ENCODE data around the gene ELF4. TPM values are rescaled to one million over a fixed set of nuclear protein-coding genes. Genes with fewer than 3 reads are reported as not detected.

The ELF4 gene
- total RNA-seq, 1 experiment from 2014 or later: 0.81 TPM

DNA sequence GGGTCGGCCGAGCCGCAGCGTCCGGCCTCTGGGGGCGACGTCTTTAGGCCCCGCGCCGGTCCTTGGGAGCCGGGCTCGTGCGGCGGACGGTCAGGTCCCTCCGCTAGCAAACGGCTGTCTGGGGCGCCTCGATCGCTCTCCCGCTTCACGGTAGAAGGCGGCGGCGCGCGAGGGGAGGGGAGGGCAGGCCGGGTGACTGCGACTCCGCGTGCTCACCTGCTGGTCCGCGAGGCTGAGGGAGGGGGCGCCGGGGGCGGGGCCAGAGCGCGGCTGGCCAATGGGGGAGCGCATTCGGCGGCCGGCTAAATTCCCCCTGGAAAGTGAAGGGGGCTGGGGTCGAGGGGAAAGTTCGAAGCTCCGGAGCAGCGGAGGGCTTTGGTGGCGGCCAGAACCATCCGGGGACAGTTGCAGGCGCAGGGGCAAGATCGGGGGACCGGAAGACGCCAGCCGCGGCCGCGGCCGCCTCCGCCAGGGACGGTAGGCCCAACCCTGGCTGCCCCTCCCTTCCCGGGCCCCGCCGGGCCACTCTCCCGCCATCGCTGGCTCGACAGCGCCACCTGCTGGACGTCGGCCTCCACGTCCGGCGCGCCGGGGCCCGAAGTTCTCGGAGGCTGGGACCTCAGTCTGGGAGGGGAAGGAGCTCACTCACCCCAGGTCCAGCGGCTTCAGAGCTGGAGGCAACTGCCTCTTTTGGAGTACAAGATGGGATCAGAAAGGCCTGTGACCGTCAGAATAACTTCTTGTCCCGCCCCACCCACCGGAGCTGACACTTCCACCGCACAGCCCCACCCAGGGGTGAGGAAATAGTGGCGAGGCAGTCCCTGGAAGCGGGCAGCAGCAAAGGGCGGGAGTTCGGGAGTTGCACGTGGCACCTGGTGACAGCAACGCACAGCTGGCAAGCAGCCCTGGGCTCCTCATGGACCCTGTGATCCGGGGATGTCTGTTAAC is 49.9 kb downstream of the ELF4 start:
- H3K27me3 ChIP-seq (ENCODE audit: insufficient read depth, low read length): peaks cover 16% of the 10 kb centered on the region; the same call in 1 of the 2 replicates
- H2AK5ac ChIP-seq (ENCODE audit: insufficient read length, low read length): no peak overlapping the region
- no CpG with 5 or more reads among the region's 87 CpGs for WGBS (ENCODE audit: extremely low coverage, insufficient read length, low lambda C conversion rate)
- no peak overlapping the region for H2BK20ac ChIP-seq (ENCODE audit: low read depth, low read length, poor library complexity, severe bottlenecking)
- Mint-ChIP-seq H3K9me3 (peaks cover 0 to 65% of the 10 kb centered on the region in 2 experiments; a peak in 3 of 5 replicates), H3K4me1 (peaks cover 11 to 34% of the 10 kb centered on the region in 2 experiments), H3K27ac (peak overlapping the region in 2 of 3 experiments; percentile 87 to 88; a peak in 2 of 7 replicates), H3K27me3 (ENCODE audit: low read depth) (peaks cover 49% of the 10 kb centered on the region), H3K36me3 (ENCODE audit: insufficient read depth in 1 of 3, low read depth in 3 of 3) (peaks cover 2 to 14% (median 6%) of the 10 kb centered on the region in 3 experiments; a peak in 4 of 7 replicates), H3K4me3 (peak overlapping the region; percentile 67 to 85)
- H3K14ac ChIP-seq (ENCODE audit: insufficient read depth, low read length): peak overlapping the region; percentile 81; the same call in 1 of the 2 replicates
- H3K9ac ChIP-seq (ENCODE audit: extremely low read depth, insufficient read length, low read length): no peak overlapping the region
- H3K4me2 ChIP-seq (ENCODE audit: insufficient read depth, insufficient read length, low read length): peak overlapping the region; percentile 14
- no peaks in the 10 kb centered on the region; the same call in 1 of the 2 replicates for H3K4me1 ChIP-seq (ENCODE audit: insufficient read depth, low read length)
- H2BK15ac ChIP-seq (ENCODE audit: low read depth, low read length): no peak overlapping the region
- no peak overlapping the region for H4K91ac ChIP-seq (ENCODE audit: insufficient read length, low read depth, low read length)
- H3K56ac ChIP-seq (ENCODE audit: insufficient read length, low read depth, low read length): no peak overlapping the region
- peak; percentile 77 for DNase-seq
- no peaks in the 10 kb centered on the region for H3K9me3 ChIP-seq (ENCODE audit: control insufficient read depth, low read depth, low read length)
- TF ChIP-seq, protein P1, sequence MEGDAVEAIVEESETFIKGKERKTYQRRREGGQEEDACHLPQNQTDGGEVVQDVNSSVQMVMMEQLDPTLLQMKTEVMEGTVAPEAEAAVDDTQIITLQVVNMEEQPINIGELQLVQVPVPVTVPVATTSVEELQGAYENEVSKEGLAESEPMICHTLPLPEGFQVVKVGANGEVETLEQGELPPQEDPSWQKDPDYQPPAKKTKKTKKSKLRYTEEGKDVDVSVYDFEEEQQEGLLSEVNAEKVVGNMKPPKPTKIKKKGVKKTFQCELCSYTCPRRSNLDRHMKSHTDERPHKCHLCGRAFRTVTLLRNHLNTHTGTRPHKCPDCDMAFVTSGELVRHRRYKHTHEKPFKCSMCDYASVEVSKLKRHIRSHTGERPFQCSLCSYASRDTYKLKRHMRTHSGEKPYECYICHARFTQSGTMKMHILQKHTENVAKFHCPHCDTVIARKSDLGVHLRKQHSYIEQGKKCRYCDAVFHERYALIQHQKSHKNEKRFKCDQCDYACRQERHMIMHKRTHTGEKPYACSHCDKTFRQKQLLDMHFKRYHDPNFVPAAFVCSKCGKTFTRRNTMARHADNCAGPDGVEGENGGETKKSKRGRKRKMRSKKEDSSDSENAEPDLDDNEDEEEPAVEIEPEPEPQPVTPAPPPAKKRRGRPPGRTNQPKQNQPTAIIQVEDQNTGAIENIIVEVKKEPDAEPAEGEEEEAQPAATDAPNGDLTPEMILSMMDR (conservative IDR thresholded peaks at IDR 0.05): peak; percentile 85
- no peak overlapping the region for H2BK12ac ChIP-seq (ENCODE audit: insufficient read length, low read depth, low read length)
- no peak overlapping the region for H2BK5ac ChIP-seq (ENCODE audit: insufficient read length, low read length)
- H4K8ac ChIP-seq (replicated peaks; ENCODE audit: insufficient read length, low read depth, low read length): no peak overlapping the region
- no peaks in the 10 kb centered on the region for H3K79me1 ChIP-seq (ENCODE audit: insufficient read depth, low read depth, low read length, poor library complexity, severe bottlenecking)
- H3K27ac ChIP-seq (ENCODE audit: insufficient read length, low read depth, low read length): no peak overlapping the region
- H3K18ac ChIP-seq (ENCODE audit: insufficient read length, low read depth, low read length): peak overlapping the region; percentile 78
- no peaks in the 10 kb centered on the region for H3K23me2 ChIP-seq (ENCODE audit: insufficient read length, low read depth, low read length, poor library complexity, severe bottlenecking)
- H3T11ph ChIP-seq (ENCODE audit: low read length): no peak overlapping the region
- no peak overlapping the region for H3K4ac ChIP-seq (ENCODE audit: low read depth, low read length)
- no peaks in the 10 kb centered on the region for H3K79me2 ChIP-seq (ENCODE audit: insufficient read depth, low read length)
- H4K5ac ChIP-seq (ENCODE audit: insufficient read length, low read depth, low read length): no peak overlapping the region
- H3K23ac ChIP-seq (ENCODE audit: insufficient read length, low read depth, low read length): no peak overlapping the region
- H2BK120ac ChIP-seq (ENCODE audit: low read depth, low read length, poor library complexity, severe bottlenecking): no peak overlapping the region
- no peaks in the 10 kb centered on the region for H4K20me1 ChIP-seq (ENCODE audit: control insufficient read depth, insufficient read depth, insufficient read length)
- H2AFZ ChIP-seq (ENCODE audit: low read length): no peak overlapping the region

Data from H9 (cell line).